HG03108 (cell line): ENCODE data around the gene FBXL4.
A peak's percentile ranks its signal among the peaks of the same experiment; 100 is the strongest.

ENCODE experiments used
- ATAC-seq: cut with Tn5 transposase; IDR thresholded peaks from one replicate; pipeline ENCODE4 v1.9.1; 2021; ENCODE audit warnings: moderate library complexity; ENCODE audit not compliant: unreplicated experiment

Gene FBXL4

DNA sequence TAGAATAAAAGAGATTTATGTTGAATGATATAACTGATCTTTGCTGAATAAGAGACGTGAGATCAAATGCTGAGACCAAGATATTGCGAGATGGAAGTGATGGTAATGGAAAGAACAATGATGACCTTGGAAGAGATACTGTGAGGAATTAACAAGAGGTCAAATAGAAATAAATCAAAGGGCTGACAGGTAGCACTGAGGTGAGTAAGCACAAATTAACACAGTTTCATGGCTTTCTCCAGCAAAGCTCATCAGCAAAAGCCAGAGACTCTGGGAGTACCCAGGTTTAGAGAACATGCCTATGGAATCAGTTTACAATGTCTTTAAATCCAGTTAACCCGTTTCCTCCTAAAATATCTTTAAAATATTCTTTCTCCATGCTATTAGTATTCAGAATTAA, 60.1 kb downstream of the FBXL4 start:
- no peak for ATAC-seq

DNA sequence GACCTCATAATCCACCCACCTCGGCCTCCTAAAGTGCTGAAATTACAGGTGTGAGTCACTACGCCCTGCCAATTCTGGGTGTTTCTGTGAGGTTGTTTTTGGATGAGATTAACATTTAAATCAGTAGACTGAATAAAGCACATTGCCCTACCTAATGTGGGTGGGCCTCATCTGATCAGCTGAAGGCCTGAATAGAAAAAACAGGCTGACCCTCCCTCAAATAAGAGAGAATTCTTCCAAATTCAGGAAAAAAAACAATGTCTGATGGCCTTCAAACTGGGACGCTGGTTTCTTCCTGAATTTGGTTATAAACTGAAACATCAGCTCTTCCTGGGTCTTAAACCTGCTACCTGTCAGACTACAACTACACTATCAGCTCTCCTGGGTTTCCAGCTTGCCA, 62.4 kb downstream of the FBXL4 start:
- ATAC-seq = no peak

DNA sequence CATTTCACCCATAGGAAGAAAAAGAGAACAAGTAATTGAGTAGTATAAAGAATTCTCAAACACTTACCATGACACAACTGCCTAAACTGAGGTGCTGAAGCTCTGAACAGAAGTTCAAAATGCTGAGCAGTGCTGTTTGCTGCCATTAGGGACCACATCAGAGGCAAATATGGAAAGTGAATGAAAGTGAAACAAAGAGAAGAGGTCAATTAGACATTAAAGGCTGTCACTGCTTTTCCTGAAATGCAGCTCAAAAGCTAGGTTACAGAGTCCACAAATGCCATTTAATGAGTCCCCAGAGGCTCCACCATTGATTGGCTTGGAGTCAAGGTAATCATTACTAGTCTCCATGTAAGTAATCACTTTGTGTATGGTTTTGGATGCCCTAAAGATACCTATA, 67.3 kb downstream of the FBXL4 start:
- ATAC-seq = peak; percentile 73

DNA sequence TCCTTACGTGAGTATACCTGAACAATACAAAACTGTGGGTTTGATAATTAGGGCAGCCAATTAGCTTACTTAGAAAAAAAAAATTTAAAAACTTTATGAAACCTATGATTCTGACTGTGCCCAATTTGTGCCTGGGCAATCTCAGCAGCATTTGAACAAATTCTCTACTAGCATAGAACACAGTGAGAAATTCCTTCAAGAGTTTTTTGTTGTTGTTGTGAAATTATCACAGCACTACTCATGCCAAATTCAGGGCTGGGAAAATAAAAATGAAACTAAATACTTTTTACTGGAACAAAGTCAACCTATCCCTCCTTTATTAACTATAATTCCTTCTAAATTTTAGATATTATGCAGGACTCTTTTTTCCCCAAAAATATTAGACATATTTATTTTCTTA, 70.5 kb downstream of the FBXL4 start:
- no peak for ATAC-seq

DNA sequence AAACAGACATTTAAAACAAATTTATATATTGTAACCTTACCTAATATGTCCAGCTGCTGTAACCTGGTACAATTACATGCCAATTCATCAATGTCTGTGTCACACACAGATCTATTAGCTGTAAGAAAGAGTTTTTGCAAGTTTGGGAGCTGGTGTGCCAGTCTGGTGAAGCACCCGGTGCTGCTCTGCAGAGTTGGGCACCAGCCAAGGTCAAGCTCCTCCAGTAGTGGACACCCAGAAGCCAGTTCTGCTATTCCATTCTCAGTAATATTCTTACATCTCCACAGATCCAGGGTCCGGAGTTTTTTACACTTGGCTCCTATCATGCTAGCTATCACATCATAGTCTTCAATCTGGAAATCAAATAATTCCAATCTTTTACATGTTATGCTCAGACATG, 72.4 kb downstream of the FBXL4 start:
- ATAC-seq = no peak

DNA sequence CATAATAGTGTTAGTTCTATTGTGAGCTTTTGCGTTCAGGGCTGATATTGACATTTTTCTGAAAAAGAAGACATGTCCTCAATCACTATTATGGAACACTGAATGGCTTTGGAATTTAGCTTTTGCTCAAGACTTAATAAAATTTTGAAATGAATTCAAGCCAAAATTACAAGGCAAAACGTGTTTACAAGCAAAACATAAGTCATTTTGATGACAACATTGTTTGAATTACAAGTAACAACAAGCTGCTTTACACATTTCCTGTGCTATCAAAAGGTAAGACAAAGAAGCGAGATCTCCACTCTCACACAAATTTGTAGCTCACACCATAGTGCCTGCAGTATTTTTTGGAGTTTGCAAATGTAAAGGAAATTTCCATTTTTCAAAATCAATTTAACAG, 75.9 kb downstream of the FBXL4 start:
- no peak for ATAC-seq

DNA sequence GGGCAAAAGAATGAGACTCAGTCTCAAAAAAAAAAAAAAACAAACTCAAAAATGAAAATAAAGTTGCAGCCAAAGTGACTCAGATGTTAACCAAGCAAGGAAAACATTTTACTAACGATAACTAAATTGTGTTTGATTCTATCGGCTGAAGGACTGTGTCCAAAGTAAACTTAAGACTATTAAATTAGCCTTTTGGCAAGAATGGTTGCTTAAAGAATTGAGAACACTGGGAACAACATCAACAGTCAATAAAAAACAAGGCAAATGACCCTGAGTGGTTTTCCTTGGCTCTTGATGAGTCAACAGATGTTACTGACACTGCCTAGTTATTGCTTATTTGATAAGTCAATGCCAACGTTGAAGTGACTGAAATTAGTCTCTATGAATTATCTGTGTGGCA, 76.7 kb downstream of the FBXL4 start:
- ATAC-seq = no peak

DNA sequence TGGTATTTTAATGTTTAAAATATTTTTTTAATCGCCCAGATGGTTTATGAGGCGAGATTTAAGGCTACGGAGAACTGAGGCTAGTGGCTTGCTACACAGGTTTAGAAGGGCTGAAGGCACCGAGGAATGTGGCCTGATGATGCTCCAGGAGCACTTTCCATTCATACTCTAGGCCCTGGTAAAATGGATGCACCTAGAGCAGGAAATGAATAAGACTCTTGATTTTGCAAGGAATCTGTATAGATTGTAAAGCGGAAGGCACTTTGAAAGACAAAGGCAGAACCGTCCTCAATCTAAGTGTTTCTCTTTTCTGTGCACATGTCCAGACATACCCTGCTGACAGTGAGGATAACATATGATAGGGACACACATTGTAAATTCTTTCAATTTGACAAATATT, 83.2 kb downstream of the FBXL4 start:
- no peak for ATAC-seq

DNA sequence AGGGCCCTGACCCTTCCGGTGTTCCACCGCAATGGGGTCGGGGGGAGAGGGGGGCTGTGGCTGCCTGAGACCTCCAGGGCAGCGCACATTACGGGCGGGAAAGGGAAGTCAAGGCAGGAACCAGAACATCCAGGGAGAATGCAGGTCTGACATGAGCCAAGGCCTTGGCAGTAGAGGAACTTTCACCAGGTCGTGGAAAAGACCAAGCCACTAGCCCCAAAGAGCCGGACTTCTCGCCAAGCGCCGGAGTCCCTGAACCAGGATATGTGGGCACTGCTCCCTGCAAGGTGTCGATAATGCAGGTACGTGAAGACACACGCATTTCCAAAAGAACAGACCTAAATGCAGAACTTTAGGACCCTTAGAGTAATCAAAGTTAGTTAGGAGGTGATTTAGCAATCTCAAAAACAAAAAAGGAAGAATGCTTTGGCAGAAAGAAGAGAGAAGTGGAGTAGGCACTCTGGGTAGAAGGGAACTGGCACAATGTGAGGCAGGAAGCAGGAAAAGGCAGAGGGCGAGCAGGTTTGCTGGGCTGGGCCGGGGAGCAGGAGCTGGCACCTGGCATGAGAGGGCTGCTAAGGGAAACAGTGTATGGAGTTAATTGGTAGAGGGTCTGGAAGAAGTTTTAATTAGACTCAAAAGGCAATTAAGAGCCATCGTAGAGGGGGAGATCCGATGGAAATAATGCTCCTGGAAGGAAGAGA, 99.1 kb downstream of the FBXL4 start:
- ATAC-seq = no peak

DNA sequence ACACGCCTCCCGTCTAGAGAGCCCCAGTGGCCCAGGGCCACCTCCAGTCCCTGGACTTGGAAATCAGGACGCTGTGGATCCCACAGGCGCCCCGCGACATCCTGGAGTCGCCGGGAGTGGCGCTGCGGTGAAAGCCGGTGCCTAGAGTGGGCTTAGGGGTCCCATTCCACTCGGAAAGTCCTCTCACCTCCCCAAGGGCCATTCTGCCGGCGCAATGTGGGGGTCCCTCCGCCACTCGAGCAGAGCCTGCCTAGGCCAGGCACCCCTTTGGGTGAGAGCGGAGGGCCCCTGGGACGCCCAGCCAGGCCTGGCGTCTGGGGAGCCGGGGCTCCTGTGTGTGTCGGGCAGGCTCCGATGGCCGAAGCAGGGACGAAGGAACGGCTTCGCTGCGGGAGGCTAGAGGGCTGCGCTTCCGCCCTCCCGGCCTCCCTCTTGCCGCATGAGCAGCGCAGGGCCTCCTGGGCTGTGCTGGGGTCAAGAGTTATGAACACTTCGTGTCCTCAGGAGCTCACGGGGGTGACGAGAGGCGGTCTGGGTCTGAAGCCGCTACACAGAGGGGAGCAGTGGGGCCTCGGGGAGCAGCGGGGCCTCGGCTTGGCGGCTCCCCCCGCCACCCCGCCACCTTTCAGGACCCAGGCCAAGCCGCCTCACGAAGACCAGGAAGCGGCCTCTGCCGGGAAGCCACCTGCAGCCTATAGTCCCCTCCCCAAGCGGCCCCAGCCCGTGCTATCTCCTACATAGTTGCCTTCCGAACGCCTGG, 99.8 kb downstream of the FBXL4 start:
- no peak for ATAC-seq

DNA sequence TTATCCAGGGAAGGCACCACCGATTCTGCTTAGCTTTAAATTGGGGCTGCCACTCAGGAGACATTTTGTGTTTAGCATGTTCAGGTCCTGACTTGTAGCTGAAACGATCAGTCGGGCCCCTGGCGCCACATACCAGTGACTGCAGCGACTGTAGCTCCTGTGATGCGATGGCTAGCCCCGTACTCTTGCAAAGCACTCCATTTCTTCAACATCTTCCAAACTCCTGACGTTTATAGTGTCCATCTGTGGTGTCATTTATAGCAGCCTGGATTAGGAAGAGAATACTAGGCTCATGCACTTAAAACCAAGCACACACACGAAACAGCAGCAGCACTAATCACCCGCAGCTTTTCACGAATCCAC, 100.3 kb downstream of the FBXL4 start:
- ATAC-seq = no peak

DNA sequence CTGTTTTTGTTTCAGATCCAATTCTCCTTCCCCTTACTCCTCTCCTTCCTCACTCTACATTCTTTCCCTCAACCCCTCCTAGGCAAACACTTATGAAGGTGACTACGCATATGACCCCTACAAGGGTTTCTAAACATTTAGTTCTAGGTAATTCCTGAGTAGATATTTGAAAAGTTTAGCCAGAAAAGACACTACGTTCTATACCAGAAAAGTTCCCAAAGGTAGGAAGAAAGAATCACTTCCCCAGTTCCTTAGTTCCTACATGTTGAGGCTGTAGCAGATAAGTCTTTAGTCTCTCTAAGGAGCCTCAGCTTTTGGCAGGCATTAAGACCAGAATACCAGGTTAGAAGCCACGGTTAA, 101.7 kb downstream of the FBXL4 start:
- no peak for ATAC-seq

DNA sequence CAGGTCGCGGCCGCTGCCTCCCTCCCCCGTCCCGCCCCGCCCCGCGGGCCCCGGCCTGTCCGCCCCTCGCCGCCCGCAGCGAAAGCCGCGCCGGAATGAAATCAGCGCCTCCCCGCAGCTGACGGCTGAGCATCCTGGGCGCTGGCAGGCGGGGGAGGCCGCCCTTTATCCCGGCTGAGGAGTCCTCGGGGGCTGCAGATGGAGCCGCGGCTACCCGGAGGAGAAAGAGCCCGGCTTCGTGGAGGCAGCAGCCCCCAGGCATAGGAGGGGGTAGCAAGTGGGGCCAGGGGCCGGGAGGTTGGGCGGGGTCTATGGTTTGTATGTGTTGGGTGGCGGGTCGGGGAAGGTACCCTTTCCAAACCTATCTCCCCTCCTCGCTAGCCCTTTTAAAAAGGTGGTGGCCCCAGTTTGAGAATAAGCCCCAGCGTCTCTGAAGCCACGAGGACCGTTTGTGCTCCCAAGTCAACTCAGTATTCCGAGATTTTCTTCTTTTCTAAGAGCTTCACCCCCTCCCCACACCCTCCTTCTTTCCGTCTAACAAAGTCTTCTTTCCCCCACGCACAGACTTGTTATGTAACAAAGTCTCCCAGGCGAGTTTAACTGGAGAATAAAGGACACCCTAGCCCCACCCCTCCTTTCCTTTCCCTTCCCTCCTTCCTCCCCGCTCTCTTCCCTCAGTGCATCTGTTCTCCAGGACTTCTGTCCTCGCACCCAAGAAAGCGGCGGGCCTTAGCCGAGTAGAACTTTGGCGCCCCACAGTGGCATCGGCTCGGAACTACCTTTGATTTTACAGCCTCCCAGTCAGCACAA, 102.3 kb downstream of the FBXL4 start:
- ATAC-seq = peak; percentile 56

DNA sequence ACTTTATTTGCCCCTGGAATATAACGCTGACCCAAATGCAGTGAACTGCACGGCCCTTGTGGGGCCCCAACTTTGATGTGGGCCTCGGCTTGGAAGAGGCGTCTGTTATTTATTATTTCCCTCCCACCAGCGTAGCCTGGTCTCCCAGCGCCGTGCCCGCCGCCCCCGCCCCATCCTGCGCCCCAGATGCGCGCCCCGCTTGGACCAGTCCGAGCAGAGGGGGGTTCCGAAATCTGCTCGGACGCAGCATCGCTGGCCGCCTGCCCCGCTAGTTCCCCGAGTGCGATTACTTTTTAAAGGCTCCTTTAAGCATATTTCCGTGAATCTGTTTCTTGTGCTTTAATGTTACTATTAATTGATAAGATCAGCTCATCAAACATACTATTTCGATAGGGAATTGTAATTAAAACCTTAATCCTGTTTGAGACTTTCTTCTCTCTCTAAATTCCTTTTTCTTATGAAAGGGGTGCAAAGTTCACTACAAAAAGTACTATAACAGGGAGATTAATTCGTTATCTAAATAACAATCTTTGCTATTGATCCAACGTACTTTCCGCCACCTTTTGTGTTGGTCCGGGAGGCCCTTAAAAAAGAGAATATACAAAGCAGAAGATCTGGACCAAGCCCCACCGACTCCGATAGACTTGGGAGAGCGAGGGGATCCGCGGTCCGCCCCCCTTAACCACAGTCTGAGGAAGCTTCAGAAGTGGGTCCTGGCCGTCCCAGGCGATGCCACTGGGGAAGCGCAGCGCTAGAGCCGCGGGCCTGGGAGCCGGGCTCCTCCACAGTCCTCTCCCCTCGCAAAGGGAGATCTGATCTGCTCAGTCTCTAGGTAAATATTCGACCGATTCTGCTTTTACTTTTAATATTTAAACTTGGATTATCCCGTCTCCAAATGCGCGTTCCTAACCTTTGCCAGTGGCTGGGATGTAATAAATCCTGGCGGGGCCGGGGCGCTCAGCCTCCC, 103.2 kb downstream of the FBXL4 start:
- ATAC-seq = no peak

DNA sequence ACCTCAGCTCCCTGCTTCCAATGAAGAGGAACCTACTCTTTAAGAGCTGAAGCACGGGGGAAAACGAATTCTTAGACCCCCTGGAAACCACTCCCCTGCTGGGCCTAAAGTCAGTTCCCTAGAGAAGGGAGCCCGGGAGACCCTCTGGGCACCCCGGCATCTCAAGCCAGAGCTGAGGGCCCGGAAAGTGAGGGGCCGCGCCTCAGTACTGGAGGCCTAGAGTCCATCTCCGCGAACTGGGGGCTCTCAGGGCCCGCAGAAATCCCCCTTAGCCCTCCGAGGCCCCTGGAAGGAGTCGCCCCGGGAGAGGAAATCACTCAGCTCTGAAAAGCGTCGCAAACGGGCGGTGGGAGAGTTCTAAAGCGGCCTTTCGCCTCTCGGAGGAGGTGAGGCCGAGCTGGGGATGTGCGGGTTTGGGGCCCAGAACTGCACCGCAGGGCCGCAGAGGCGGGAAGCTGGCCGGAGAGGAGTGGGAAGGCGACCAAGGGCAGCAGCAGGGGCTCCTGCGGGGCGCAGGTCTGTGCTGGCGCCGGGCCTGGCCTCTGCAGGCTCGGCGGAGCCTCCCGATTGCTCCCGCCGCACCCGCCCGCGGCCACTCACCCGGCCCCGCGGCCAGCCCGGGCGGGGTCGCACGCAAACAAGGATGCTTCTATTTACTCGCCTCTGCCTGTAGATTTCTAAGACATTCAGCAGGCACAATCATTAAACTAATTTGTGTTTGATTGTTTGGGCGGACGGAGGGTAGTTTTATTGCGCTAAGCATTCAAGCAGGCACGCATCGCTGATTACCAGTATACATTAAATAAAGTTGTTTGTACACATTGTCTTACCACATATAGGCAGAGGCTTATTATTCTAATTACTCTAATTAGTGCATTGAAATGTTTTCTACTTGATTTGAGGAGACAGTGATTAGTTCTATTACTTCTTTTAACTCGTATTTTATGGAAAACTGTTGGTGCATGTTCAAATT, 104.2 kb downstream of the FBXL4 start:
- no peak for ATAC-seq

DNA sequence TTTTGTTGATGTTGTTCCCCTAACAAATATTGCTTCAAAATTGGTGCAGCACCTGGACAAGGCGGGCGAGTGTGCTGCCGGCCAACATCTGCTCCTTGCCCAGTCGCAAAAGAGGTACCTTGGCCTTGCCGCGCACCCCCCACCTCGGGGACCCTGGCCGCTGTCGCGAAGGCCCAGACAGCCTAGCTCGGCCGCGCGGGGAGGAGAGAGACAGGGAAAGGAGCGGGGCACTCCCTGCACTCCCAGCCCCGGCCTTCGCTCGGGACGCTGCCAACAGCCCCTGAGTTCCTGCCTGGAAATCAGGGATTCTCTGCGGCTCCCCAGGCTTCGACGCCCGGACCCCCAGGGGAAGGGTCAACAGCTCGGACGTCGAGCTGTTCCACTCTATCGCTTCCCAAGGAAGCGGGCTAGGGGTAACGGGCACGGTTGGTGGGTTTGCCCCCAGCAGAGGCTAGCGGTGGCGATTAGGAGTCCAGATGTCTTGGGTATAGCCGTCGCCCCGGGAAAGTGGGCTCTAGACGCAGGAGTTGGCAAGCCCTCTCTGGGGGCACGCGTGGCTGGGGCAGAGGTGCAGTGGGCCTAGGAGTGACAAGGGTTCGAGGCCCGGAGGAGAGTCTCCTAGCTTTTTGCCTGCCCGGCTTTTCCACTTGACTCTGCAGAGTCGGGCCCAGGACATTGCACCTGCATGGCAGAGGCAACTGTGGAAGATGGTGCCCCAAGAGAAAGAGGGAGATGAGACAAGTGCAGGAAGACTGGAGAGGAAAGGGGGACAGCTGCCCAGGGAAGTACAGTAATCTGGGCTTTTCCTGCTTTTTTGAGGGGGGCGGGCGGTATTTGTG, 105.2 kb downstream of the FBXL4 start:
- ATAC-seq = no peak

DNA sequence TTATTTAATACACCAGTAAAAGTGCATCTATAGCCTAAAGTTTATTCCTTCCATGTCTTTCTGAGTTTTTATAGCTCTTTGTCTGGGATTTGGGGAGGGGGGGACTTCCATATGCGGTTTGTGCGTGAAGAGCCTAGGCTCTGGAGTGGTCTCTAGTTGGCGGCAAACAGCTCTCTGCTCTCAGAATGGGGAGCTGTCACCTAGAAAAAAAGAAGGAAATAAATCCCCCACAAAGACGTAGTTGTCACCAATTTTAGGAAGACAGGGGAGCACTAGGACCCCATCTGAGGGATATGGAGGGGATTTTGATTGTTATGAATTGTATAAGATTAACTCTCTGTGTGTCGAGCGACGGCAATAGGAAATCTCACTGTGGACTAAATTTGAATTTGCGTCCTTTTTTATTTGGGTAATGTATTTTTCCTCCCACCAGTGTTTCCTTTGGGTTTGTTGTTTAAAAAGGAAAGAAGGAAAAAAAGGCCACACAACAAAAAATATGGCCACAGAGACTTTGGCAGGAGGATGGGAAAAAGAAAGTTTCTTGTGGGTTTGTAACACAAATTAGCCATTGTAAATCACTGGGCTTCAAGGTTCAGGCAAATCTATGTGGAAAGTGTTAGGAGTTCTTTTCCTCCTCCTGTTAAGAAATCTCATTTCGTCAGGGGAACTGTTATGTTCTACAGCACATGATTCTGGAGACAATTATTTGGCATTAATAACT, 106.0 kb downstream of the FBXL4 start:
- ATAC-seq = no peak

DNA sequence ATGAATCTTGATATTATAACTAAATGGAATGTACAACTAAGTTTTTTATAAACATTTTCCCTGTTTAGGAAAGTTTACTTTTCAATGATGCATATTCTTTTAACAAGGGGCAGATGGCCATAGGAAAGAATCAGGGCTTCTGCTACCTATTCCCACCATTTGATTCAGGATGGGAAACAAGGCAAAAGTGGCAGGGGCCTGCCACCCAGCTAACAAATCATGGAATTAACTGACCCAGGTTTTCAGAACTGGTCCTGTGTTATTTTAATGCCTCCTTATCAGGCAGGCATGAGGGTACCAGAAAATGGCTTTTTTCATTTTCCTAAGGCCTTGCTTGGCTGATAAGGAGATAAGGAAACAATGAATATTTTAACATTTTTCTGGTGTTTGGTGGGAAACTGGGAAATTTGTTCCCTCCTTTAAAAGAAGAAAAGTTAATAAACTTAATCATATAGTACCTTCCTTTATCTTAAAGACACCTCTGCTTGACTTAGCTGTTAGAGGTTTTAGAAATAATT, 106.7 kb downstream of the FBXL4 start:
- ATAC-seq = no peak
